ENCODE results near the gene MAGI2. TPM values are rescaled to one million over a fixed set of nuclear protein-coding genes. Genes with fewer than 3 reads are reported as not detected.
"Not testable (repeated sequence)": the region's sequence is repeated elsewhere in the genome, so short reads cannot be mapped to it uniquely, and the experiment has no call there.

Gene MAGI2
- total RNA-seq, 1 donor from 2014 or later, result 0.80 TPM

- ATAC-seq, result no peak
Measured at GRCh38 chr7:78261302-78261701, 1192.2 kb downstream of the MAGI2 start.

GRCh38 chr7:78260826-78261225 is 1192.6 kb downstream of the MAGI2 start:
- ATAC-seq, result no peak

- ATAC-seq, result no peak
Measured at GRCh38 chr7:78254726-78255055, 1198.8 kb downstream of the MAGI2 start.

- ATAC-seq, result no peak
Measured at GRCh38 chr7:78253850-78254725, 1199.4 kb downstream of the MAGI2 start.

- ATAC-seq, result no peak
Measured at GRCh38 chr7:78248867-78249266, 1204.6 kb downstream of the MAGI2 start.

- no peak for ATAC-seq
Measured at GRCh38 chr7:78247910-78248689, 1205.4 kb downstream of the MAGI2 start.

- not testable (repeated sequence) for ATAC-seq
Measured at GRCh38 chr7:78240179-78240578, 1213.3 kb downstream of the MAGI2 start.

GRCh38 chr7:78234634-78235033 is 1218.8 kb downstream of the MAGI2 start:
- ATAC-seq, result no peak

GRCh38 chr7:78232806-78233205 is 1220.7 kb downstream of the MAGI2 start:
- ATAC-seq, result no peak

GRCh38 chr7:78226059-78226719 is 1227.3 kb downstream of the MAGI2 start:
- ATAC-seq, result no peak

GRCh38 chr7:78225534-78225933 is 1227.9 kb downstream of the MAGI2 start:
- ATAC-seq, result no peak

- no peak for ATAC-seq
Measured at GRCh38 chr7:78224923-78225322, 1228.5 kb downstream of the MAGI2 start.

- no peak for ATAC-seq
Measured at GRCh38 chr7:78223598-78223997, 1229.9 kb downstream of the MAGI2 start.

GRCh38 chr7:78222001-78222751 is 1231.3 kb downstream of the MAGI2 start:
- no peak for ATAC-seq

- no peak for ATAC-seq
Measured at GRCh38 chr7:78220754-78221153, 1232.7 kb downstream of the MAGI2 start.

- ATAC-seq, result no peak
Measured at GRCh38 chr7:78218876-78219275, 1234.6 kb downstream of the MAGI2 start.

GRCh38 chr7:78218051-78218450 is 1235.4 kb downstream of the MAGI2 start:
- ATAC-seq, result no peak

- ATAC-seq, result no peak
Measured at GRCh38 chr7:78215199-78215598, 1238.3 kb downstream of the MAGI2 start.

- ATAC-seq, result no peak
Measured at GRCh38 chr7:78213402-78213801, 1240.1 kb downstream of the MAGI2 start.

- no peak for ATAC-seq
Measured at GRCh38 chr7:78212476-78213060, 1240.9 kb downstream of the MAGI2 start.

- ATAC-seq, result no peak
Measured at GRCh38 chr7:78207269-78207668, 1246.2 kb downstream of the MAGI2 start.

- ATAC-seq, result no peak
Measured at GRCh38 chr7:78206769-78207168, 1246.7 kb downstream of the MAGI2 start.
